Neural cell (in vitro differentiated cells): ENCODE measurements around the gene APMAP. TPM values are rescaled to one million over a fixed set of nuclear protein-coding genes. Genes with fewer than 3 reads are reported as not detected.

Experiments used
- H2AFZ ChIP-seq: fragments of 200-600, 300-800 bp; sonication (generic), shearing (Covaris generic); 2 replicates; pipeline ENCODE4 v1.6.0; 2014; ENCODE audit warnings: low read depth, mild to moderate bottlenecking, antibody characterized with exemption, low read length, moderate library complexity
- H3F3A ChIP-seq: fragments of 200-600 bp; shearing (Covaris generic); 2 replicates; pipeline ENCODE4 v1.6.1; 2016; ENCODE audit warnings: mild to moderate bottlenecking, moderate library complexity, mixed read lengths, antibody characterized with exemption, low read length; ENCODE audit not compliant: insufficient read depth, poor library complexity, severe bottlenecking
- H3K27ac ChIP-seq: fragments of 200-600, 300-800 bp; sonication (generic), shearing (Covaris generic); 2 replicates; pipeline ENCODE4 v1.5.1; 2014; ENCODE audit warnings: mild to moderate bottlenecking, low read length, moderate library complexity
- H3K27me3 ChIP-seq: fragments of 300-800, 200-600 bp; sonication (generic), shearing (Covaris generic); 2 replicates; pipeline ENCODE4 v1.6.0; 2014; ENCODE audit warnings: mild to moderate bottlenecking, low read depth, low read length, moderate library complexity; ENCODE audit not compliant: insufficient read depth
- H3K36me3 ChIP-seq: fragments of 300-800, 200-600 bp; sonication (generic), shearing (Covaris generic); 2 replicates; pipeline ENCODE4 v1.5.1; 2014; ENCODE audit warnings: mild to moderate bottlenecking, antibody characterized with exemption, low read length, moderate library complexity; ENCODE audit not compliant: insufficient read depth
- H3K4me2 ChIP-seq: fragments of 300-800, 200-600 bp; sonication (generic), shearing (Covaris generic); 2 replicates; pipeline ENCODE4 v1.6.0; 2014; ENCODE audit warnings: mild to moderate bottlenecking, low read length
- H3K4me3 ChIP-seq: fragments of 300-800, 200-600 bp; sonication (generic), shearing (Covaris generic); 2 replicates; pipeline ENCODE4 v1.5.1; 2014; ENCODE audit warnings: mild to moderate bottlenecking, low read length, moderate library complexity
- H3K79me2 ChIP-seq: fragments of 200-600 bp; shearing (Covaris generic); replicated peaks from 2 replicates; pipeline ENCODE4 v1.6.0; 2014; ENCODE audit warnings: mild to moderate bottlenecking, low read length, moderate library complexity; ENCODE audit not compliant: insufficient read depth
- H3K9ac ChIP-seq: fragments of 300-800, 200-600 bp; sonication (generic), shearing (Covaris generic); 2 replicates; pipeline ENCODE4 v1.6.1; 2016; ENCODE audit warnings: mild to moderate bottlenecking, low read length, mixed read lengths
- H3K9me2 ChIP-seq: fragments of 200-600 bp; shearing (Covaris generic); 2 replicates; pipeline ENCODE4 v1.6.1; 2016; ENCODE audit warnings: mild to moderate bottlenecking, low read length, mixed read lengths; ENCODE audit not compliant: insufficient read depth
- H3K9me3 ChIP-seq: fragments of 200-600, 300-800 bp; sonication (generic), shearing (Covaris generic); 2 replicates; pipeline ENCODE4 v1.6.1; 2016; ENCODE audit warnings: mild to moderate bottlenecking, mixed run types, low read length, moderate library complexity, mixed read lengths
- H4K20me1 ChIP-seq: fragments of 200-600 bp; shearing (Covaris generic); 2 replicates; pipeline ENCODE4 v1.6.1; 2016; ENCODE audit warnings: mild to moderate bottlenecking, mixed run types; ENCODE audit not compliant: insufficient read depth
- CTCF ChIP-seq: fragments of 450-650 bp; IDR thresholded peaks from 2 replicates; pipeline ENCODE4 v1.5.1; 2014; ENCODE audit warnings: antibody characterized with exemption, mild to moderate bottlenecking, moderate library complexity; ENCODE audit not compliant: poor library complexity, severe bottlenecking
- EP300 ChIP-seq: fragments of 450-650 bp; conservative IDR thresholded peaks from 2 replicates; pipeline ENCODE4 v1.6.1; 2014; ENCODE audit warnings: antibody characterized with exemption, mild to moderate bottlenecking, moderate library complexity; ENCODE audit not compliant: poor library complexity, severe bottlenecking
- EZH2 ChIP-seq: fragments of 200-600, 300-800 bp; shearing (Covaris generic), sonication (generic); IDR thresholded peaks from 2 replicates; pipeline ENCODE4 v1.6.1; 2014; ENCODE audit warnings: antibody characterized with exemption, low read length, borderline replicate concordance, mild to moderate bottlenecking; ENCODE audit not compliant: insufficient read depth, poor library complexity, severe bottlenecking
- MXI1 ChIP-seq: fragments of 450-650 bp; conservative IDR thresholded peaks from 2 replicates; pipeline ENCODE4 v1.6.1; 2014; ENCODE audit warnings: antibody characterized with exemption, mild to moderate bottlenecking; ENCODE audit not compliant: poor library complexity, severe bottlenecking
- POLR2AphosphoS5 ChIP-seq: IDR thresholded peaks from 2 replicates; pipeline ENCODE4 v1.6.1; 2012
- RAD21 ChIP-seq: fragments of 450-650 bp; conservative IDR thresholded peaks from 2 replicates; pipeline ENCODE4 v1.6.1; 2014; ENCODE audit warnings: antibody characterized with exemption, mild to moderate bottlenecking, moderate library complexity
- REST ChIP-seq: IDR thresholded peaks from 2 replicates; pipeline ENCODE4 v1.6.1; 2012; ENCODE audit warnings: borderline replicate concordance
- SMC3 ChIP-seq: fragments of 450-650 bp; conservative IDR thresholded peaks from 2 replicates; pipeline ENCODE4 v1.6.1; 2014; ENCODE audit warnings: antibody characterized with exemption, mild to moderate bottlenecking, moderate library complexity; ENCODE audit not compliant: poor library complexity
- TAF1 ChIP-seq: IDR thresholded peaks from 2 replicates; pipeline ENCODE4 v1.6.1; 2012; ENCODE audit warnings: low read depth
- polyA plus RNA-seq: library from polyadenylated mRNA; depleted of rRNA; stranded (reverse); fragments of >200 nt; gene quantifications from 2 replicates; pipeline ENCODE4 v1.2.3, GENCODE V29; 2014

APMAP gene
- polyA plus RNA-seq, 1 donor from 2014 or later, result 140 TPM

GRCh38 chr20:24981282-24981681 is 11.3 kb downstream of the APMAP start:
- H3K9ac ChIP-seq, result no peak overlapping the region
- no peaks in the 10 kb centered on the region for H3K27me3 ChIP-seq
- no peak overlapping the region for H3K4me2 ChIP-seq
- no peak overlapping the region for H3K4me3 ChIP-seq
- no peaks in the 10 kb centered on the region for H4K20me1 ChIP-seq
- H3K36me3 ChIP-seq, result peaks cover 15% of the 10 kb centered on the region
- no peak overlapping the region for H3K27ac ChIP-seq
- TF ChIP-seq RAD21, result no peak
- TF ChIP-seq CTCF, result no peak
- no peak for TF ChIP-seq POLR2AphosphoS5
- TF ChIP-seq EP300, result no peak
- TF ChIP-seq TAF1, result no peak
- no peak for TF ChIP-seq MXI1
- TF ChIP-seq REST, result no peak
- no peak for TF ChIP-seq EZH2
- TF ChIP-seq SMC3, result no peak
- peaks cover 11% of the 10 kb centered on the region for H3K9me3 ChIP-seq
- H3K79me2 ChIP-seq, result peaks cover 3% of the 10 kb centered on the region
- H3K9me2 ChIP-seq, result no peaks in the 10 kb centered on the region
- no peaks in the 10 kb centered on the region for H3F3A ChIP-seq
- H2AFZ ChIP-seq, result no peak overlapping the region

- Histone ChIP-seq H4K20me1 (no peaks in the 10 kb centered on the region), H3K4me2 (no peak overlapping the region), H3K9ac (no peak overlapping the region), H3K27me3 (no peaks in the 10 kb centered on the region), H3K4me3 (no peak overlapping the region), H3K9me3 (peaks cover 12% of the 10 kb centered on the region), H3F3A (no peaks in the 10 kb centered on the region), H3K27ac (no peak overlapping the region), H3K36me3 (peaks cover 18% of the 10 kb centered on the region), H2AFZ (no peak overlapping the region), H3K9me2 (no peaks in the 10 kb centered on the region), H3K79me2 (peaks cover 3% of the 10 kb centered on the region)
- TF ChIP-seq TAF1 (no peak), EZH2 (no peak), REST (no peak), SMC3 (no peak), MXI1 (no peak), EP300 (no peak), RAD21 (no peak), POLR2AphosphoS5 (no peak), CTCF (no peak)
These were observed 12.1 kb downstream of the APMAP start for GRCh38 chr20:24980291-24981053.
